ENCODE measurements around the gene TMEM187. TPM values are rescaled to one million over a fixed set of nuclear protein-coding genes. Genes with fewer than 3 reads are reported as not detected.

TMEM187 gene
- total RNA-seq, 1 donor from 2014 or later = 8.6 TPM

GRCh38 chrX:154029439-154029838 lies 56.9 kb downstream of the TMEM187 start:
- Histone ChIP-seq H2AFZ (ENCODE audit: low read depth, low read length) (no peak overlapping the region), H3K27me3 (ENCODE audit: insufficient read depth, low read length) (no peaks in the 10 kb centered on the region), H3K79me2 (ENCODE audit: insufficient read depth, low read length) (peaks cover 14% of the 10 kb centered on the region), H4K20me1 (ENCODE audit: insufficient read depth, low read length) (peaks cover 19% of the 10 kb centered on the region), H3K27ac (ENCODE audit: low read depth, low read length) (no peak overlapping the region), H3K36me3 (ENCODE audit: insufficient read depth, low read length) (peaks cover 3% of the 10 kb centered on the region), H3K4me1 (ENCODE audit: insufficient read depth, low read length) (no peaks in the 10 kb centered on the region), H3K4me2 (ENCODE audit: low read length) (no peak overlapping the region), H3K4me3 (ENCODE audit: insufficient read depth, low read depth, low read length) (no peak overlapping the region), H3K9ac (ENCODE audit: low read length) (no peak overlapping the region), H3K9me3 (ENCODE audit: insufficient read depth, low read depth, low read length) (no peaks in the 10 kb centered on the region)
- H3K36me3 Mint-ChIP-seq (ENCODE audit: low read depth, unreplicated experiment) = peaks cover 3% of the 10 kb centered on the region
- peaks cover 16% of the 10 kb centered on the region for H3K4me1 Mint-ChIP-seq (ENCODE audit: low read depth, unreplicated experiment)
- no peaks in the 10 kb centered on the region for H3K9me3 Mint-ChIP-seq (ENCODE audit: unreplicated experiment)
- DNase-seq (ENCODE audit: low read depth) (no peak), FAIRE-seq (no peak)
- H3K27me3 Mint-ChIP-seq (ENCODE audit: low read depth, unreplicated experiment) = no peaks in the 10 kb centered on the region
- TF ChIP-seq EZH2 (IDR thresholded peaks at IDR 0.05; ENCODE audit: insufficient read depth, low read length) (no peak), CTCF (IDR thresholded peaks at IDR 0.05; ENCODE audit: insufficient read depth, low read depth, low read length) (no peak)
- H3K27ac Mint-ChIP-seq (ENCODE audit: unreplicated experiment) = no peak overlapping the region
- no peak overlapping the region for H3K4me3 Mint-ChIP-seq (ENCODE audit: unreplicated experiment)

- Histone ChIP-seq H3K27ac (ENCODE audit: low read depth, low read length) (no peak overlapping the region), H4K20me1 (ENCODE audit: insufficient read depth, low read length) (peaks cover 19% of the 10 kb centered on the region), H2AFZ (ENCODE audit: low read depth, low read length) (no peak overlapping the region), H3K9ac (ENCODE audit: low read length) (no peak overlapping the region), H3K4me3 (ENCODE audit: insufficient read depth, low read depth, low read length) (no peak overlapping the region), H3K79me2 (ENCODE audit: insufficient read depth, low read length) (peaks cover 22% of the 10 kb centered on the region), H3K4me2 (ENCODE audit: low read length) (no peak overlapping the region), H3K27me3 (ENCODE audit: insufficient read depth, low read length) (no peaks in the 10 kb centered on the region), H3K4me1 (ENCODE audit: insufficient read depth, low read length) (no peaks in the 10 kb centered on the region), H3K9me3 (ENCODE audit: insufficient read depth, low read depth, low read length) (no peaks in the 10 kb centered on the region), H3K36me3 (ENCODE audit: insufficient read depth, low read length) (peaks cover 3% of the 10 kb centered on the region)
- no peak for FAIRE-seq
- no peaks in the 10 kb centered on the region for H3K27me3 Mint-ChIP-seq (ENCODE audit: low read depth, unreplicated experiment)
- H3K36me3 Mint-ChIP-seq (ENCODE audit: low read depth, unreplicated experiment) = peaks cover 3% of the 10 kb centered on the region
- H3K27ac Mint-ChIP-seq (ENCODE audit: unreplicated experiment) = no peak overlapping the region
- H3K9me3 Mint-ChIP-seq (ENCODE audit: unreplicated experiment) = no peaks in the 10 kb centered on the region
- H3K4me3 Mint-ChIP-seq (ENCODE audit: unreplicated experiment) = no peak overlapping the region
- peaks cover 16% of the 10 kb centered on the region for H3K4me1 Mint-ChIP-seq (ENCODE audit: low read depth, unreplicated experiment)
- TF ChIP-seq CTCF (IDR thresholded peaks at IDR 0.05; ENCODE audit: insufficient read depth, low read depth, low read length) (no peak), EZH2 (IDR thresholded peaks at IDR 0.05; ENCODE audit: insufficient read depth, low read length) (no peak)
- DNase-seq (ENCODE audit: low read depth) = no peak
Observed at GRCh38 chrX:154030266-154030665, 57.7 kb downstream of the TMEM187 start.

- H3K9me3 ChIP-seq (ENCODE audit: insufficient read depth, low read depth, low read length) = no peaks in the 10 kb centered on the region
- H3K27me3 ChIP-seq (ENCODE audit: insufficient read depth, low read length) = no peaks in the 10 kb centered on the region
- H3K4me3 ChIP-seq (ENCODE audit: insufficient read depth, low read depth, low read length) = no peak overlapping the region
- no peak overlapping the region for H3K27ac Mint-ChIP-seq (ENCODE audit: unreplicated experiment)
- H3K4me1 Mint-ChIP-seq (ENCODE audit: low read depth, unreplicated experiment) = peaks cover 16% of the 10 kb centered on the region
- no peak overlapping the region for H2AFZ ChIP-seq (ENCODE audit: low read depth, low read length)
- no peaks in the 10 kb centered on the region for H3K4me1 ChIP-seq (ENCODE audit: insufficient read depth, low read length)
- FAIRE-seq (no peak), DNase-seq (ENCODE audit: low read depth) (no peak)
- H4K20me1 ChIP-seq (ENCODE audit: insufficient read depth, low read length) = peaks cover 19% of the 10 kb centered on the region
- no peak for TF ChIP-seq CTCF (IDR thresholded peaks at IDR 0.05; ENCODE audit: insufficient read depth, low read depth, low read length)
- no peak for TF ChIP-seq EZH2 (IDR thresholded peaks at IDR 0.05; ENCODE audit: insufficient read depth, low read length)
- no peak overlapping the region for H3K4me2 ChIP-seq (ENCODE audit: low read length)
- H3K9me3 Mint-ChIP-seq (ENCODE audit: unreplicated experiment) = no peaks in the 10 kb centered on the region
- peaks cover 3% of the 10 kb centered on the region for H3K36me3 Mint-ChIP-seq (ENCODE audit: low read depth, unreplicated experiment)
- H3K4me3 Mint-ChIP-seq (ENCODE audit: unreplicated experiment) = no peak overlapping the region
- peaks cover 24% of the 10 kb centered on the region for H3K79me2 ChIP-seq (ENCODE audit: insufficient read depth, low read length)
- peaks cover 3% of the 10 kb centered on the region for H3K36me3 ChIP-seq (ENCODE audit: insufficient read depth, low read length)
- H3K27me3 Mint-ChIP-seq (ENCODE audit: low read depth, unreplicated experiment) = no peaks in the 10 kb centered on the region
- H3K9ac ChIP-seq (ENCODE audit: low read length) = no peak overlapping the region
- no peak overlapping the region for H3K27ac ChIP-seq (ENCODE audit: low read depth, low read length)
Observed at GRCh38 chrX:154030715-154031305, 58.3 kb downstream of the TMEM187 start.
